Endothelial cell of umbilical vein (primary cell): ENCODE results near the gene AQP1.

Experiments used
- EZH2 ChIP-seq: IDR thresholded peaks from 2 replicates; pipeline ENCODE4 v1.6.1; 2012; ENCODE audit warnings: borderline replicate concordance, low read depth, mild to moderate bottlenecking, moderate library complexity, low read length, inconsistent platforms; ENCODE audit not compliant: severe bottlenecking
- FOS ChIP-seq: IDR thresholded peaks from 2 replicates; pipeline ENCODE4 v1.6.1; 2011; ENCODE audit warnings: mild to moderate bottlenecking, low read length, moderate library complexity, borderline replicate concordance; ENCODE audit not compliant: insufficient read depth
- GATA2 ChIP-seq: IDR thresholded peaks from 2 replicates; pipeline ENCODE4 v1.7.0; 2011; ENCODE audit warnings: low read depth, mild to moderate bottlenecking, moderate library complexity, mixed read lengths, low read length; ENCODE audit not compliant: insufficient read length, insufficient read depth
- JUN ChIP-seq: IDR thresholded peaks from 2 replicates; pipeline ENCODE4 v1.6.1; 2011; ENCODE audit warnings: borderline replicate concordance, low read depth; ENCODE audit not compliant: insufficient read length, insufficient read depth
- MYC ChIP-seq: IDR thresholded peaks from one replicate; pipeline ENCODE4 v1.6.1; 2011; ENCODE audit warnings: mild to moderate bottlenecking, low read depth, low read length
- POLR2A ChIP-seq: IDR thresholded peaks from 2 replicates; pipeline ENCODE4 v1.6.1; 2012; ENCODE audit warnings: low read depth, mild to moderate bottlenecking, control low read depth, low read length
- POLR2AphosphoS5 ChIP-seq: IDR thresholded peaks from 2 replicates; pipeline ENCODE4 v1.6.1; 2012; ENCODE audit warnings: low read depth, mild to moderate bottlenecking, control low read depth, low read length, moderate library complexity; ENCODE audit not compliant: insufficient read depth
- TF ChIP-seq, protein P1 (sequence below), 2 donors: IDR thresholded peaks; 1 replicate in 1 of 2; 2 replicates in 1 of 2; pipeline ENCODE4 v1.5.1; 2011; ENCODE audit warnings: low read length in 2 of 2, mild to moderate bottlenecking in 2 of 2, moderate library complexity in 2 of 2, control low read depth in 1 of 2, inconsistent platforms in 1 of 2, low read depth in 1 of 2; ENCODE audit not compliant: insufficient read depth in 1 of 2; ENCODE audit errors: extremely low read depth in 1 of 2

DNA sequence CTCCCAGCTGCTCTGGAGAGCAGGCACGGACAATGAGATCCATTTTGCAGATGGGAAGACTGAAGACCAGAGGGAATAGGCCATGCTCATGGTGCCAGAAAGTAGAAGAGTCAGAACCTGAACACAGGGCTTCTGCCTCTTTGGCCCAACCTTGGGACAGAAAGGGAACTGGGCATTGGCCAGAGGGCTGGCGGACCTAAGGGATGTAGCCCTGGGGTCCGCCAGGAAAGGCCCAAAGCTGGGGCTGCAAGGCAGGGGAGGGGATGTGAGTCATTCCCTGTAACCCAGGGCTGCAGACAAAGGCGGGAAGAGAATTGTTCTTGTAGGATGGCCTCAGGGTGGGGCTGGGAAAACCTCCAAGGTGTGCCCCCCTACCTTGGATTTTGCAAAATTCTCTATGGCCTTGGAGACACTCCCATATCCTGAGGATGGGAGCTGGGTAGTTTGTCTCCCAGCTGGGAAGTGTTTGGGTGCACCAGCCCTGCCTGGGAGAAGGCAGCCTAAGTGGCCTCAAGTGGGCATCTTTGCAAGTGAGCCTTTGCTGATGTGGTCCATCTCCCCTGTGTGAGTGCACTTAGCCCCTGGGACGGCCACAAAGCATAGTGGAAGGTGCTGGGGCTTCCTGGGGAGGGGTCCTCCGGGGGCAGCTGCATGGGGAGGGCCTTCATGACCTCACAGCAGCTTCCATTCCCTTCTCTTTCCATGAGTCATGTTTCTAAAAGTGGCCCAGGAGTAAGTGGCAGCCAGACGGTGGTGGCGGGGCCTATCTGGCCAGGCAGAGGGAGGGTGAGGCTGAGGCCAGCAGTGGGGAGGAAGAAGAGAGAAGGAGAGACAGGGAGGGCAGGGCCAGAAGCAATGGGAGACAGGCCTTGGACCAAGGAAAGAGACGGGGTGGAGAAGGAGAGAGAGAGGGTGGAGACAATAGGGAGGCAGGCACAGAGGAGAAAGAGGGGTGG is 9.2 kb downstream of the AQP1 start:
- TF ChIP-seq, protein P1, sequence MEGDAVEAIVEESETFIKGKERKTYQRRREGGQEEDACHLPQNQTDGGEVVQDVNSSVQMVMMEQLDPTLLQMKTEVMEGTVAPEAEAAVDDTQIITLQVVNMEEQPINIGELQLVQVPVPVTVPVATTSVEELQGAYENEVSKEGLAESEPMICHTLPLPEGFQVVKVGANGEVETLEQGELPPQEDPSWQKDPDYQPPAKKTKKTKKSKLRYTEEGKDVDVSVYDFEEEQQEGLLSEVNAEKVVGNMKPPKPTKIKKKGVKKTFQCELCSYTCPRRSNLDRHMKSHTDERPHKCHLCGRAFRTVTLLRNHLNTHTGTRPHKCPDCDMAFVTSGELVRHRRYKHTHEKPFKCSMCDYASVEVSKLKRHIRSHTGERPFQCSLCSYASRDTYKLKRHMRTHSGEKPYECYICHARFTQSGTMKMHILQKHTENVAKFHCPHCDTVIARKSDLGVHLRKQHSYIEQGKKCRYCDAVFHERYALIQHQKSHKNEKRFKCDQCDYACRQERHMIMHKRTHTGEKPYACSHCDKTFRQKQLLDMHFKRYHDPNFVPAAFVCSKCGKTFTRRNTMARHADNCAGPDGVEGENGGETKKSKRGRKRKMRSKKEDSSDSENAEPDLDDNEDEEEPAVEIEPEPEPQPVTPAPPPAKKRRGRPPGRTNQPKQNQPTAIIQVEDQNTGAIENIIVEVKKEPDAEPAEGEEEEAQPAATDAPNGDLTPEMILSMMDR (IDR thresholded peaks at IDR 0.05; ENCODE audit: extremely low read depth in 1 of 2, insufficient read depth in 1 of 2, low read depth in 1 of 2, low read length in 2 of 2) = no peak
- TF ChIP-seq MYC (no peak), EZH2 (no peak), POLR2AphosphoS5 (no peak), FOS (peak; percentile 27), POLR2A (no peak), JUN (peak; percentile 70), GATA2 (no peak)
